GM19397 (cell line): Measurements from ENCODE around the gene PDE6H.

Experiments
- ATAC-seq: cut with Tn5 transposase; IDR thresholded peaks from one replicate; pipeline ENCODE4 v1.9.1; 2021; ENCODE audit warnings: mild to moderate bottlenecking, moderate library complexity; ENCODE audit not compliant: unreplicated experiment

Gene PDE6H

DNA sequence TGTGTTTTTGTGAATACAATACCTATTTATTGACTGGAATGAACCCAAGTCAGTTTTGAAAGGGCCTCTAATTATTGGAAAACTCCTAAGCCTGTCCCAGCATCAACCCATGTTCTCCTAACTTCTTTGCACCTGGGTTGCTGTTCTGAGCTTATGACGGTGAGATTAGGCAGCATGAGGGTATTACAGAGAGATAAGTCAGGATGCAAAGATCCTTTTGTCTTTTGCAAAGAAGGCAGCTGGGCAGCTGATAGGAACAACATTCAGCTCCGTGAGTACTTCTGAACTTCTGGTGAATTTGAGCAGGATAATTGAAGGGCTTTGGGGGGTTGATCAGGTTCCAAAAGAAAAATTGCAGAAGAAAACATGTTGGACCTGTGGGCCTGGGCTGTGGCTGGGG, at the start of gene PDE6H:
TSS of gene PDE6H (plus strand) at position 227 of the 400 bp plus-strand sequence. CDS start 4,971 bp downstream, outside the sequence.
- ATAC-seq: no peak

- no peak for ATAC-seq
These were observed 48.9 kb upstream of the PDE6H start for GRCh38 chr12:14923944-14924343.

GRCh38 chr12:14924541-14924940, 48.3 kb upstream of the PDE6H start:
- no peak for ATAC-seq

- ATAC-seq: no peak
These were observed 45.6 kb upstream of the PDE6H start for GRCh38 chr12:14927267-14927666.

DNA sequence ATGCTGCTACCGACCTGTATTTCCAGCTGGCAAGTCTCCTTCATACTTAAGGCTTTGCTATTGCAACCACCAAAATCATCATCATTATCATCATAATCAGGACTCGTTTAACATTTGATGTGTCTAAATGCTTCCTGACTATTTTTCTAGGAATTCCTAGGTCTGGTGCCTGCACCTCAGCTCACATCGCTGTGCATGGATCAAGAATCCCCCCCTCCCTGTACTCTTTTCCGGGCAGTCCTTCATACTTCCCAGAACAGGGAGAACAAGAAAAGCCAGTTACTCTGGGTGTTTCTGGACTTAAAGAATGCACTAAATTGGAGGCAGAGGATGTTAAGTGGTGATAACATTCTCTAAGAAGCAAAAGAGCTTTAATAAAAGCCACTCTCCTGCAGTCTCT, 43.9 kb upstream of the PDE6H start:
- no peak for ATAC-seq

- no peak for ATAC-seq
These were observed 42.5 kb upstream of the PDE6H start for GRCh38 chr12:14930299-14930698.

- no peak for ATAC-seq
These were observed 41.5 kb upstream of the PDE6H start for GRCh38 chr12:14931359-14931758.

DNA sequence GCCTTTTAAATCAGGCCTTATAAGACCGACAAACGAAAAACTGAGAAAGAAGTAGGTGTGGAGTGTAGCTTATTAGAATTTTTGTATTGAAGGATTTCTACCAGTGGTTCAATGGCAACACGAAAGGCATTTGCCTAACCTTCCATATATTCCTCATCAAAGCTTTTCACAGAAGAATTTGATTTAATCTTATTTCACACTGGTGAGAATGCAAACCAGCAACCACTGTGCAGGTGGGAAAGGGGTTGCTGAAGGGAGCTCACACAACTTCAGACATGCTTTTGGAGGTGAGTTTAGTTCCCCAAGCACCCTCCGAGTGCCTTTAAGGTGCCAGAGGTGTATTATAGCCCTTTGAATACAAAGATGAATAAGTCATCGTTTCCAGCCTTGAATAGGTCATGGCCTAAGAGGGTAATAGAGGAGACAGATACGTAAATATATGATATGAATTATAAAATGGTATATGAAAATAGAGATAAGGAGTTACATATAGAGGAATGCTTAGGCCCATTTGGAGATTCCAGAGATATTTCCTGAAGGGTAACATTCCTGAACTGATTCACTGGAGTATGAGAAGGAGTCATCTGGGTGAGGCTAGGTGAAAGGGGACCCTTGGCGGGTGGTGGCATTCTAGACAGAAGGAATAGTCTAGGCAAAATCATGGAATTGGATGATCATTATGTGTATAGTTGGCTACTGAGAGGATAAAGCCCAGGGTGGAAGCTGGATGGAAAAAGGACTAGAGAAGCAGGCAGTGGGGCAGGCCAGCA, 40.9 kb upstream of the PDE6H start:
- no peak for ATAC-seq

DNA sequence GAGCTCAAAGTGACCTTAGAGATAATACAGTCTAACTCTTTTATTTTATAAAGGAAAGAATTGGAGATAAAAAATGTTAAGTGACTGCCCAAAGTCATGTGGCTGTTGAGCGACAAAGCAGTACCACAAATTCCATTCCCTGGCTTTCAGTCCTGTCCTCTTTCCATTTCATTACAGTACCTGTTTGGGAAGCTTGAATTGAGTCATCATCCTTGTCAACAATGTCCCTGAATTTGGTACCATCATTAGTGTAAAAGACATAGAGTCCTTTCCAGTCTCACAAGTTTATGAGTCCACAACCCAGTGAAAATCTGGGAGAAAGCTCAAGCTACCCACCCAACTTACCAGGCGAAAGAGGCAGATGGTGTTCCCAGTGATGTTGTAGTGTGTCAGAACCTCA, 38.3 kb upstream of the PDE6H start:
- no peak for ATAC-seq

- ATAC-seq: no peak
These were observed 37.8 kb upstream of the PDE6H start for GRCh38 chr12:14935031-14935430.

GRCh38 chr12:14936224-14936861, 36.5 kb upstream of the PDE6H start:
- ATAC-seq: no peak

- no peak for ATAC-seq
These were observed 35.8 kb upstream of the PDE6H start for GRCh38 chr12:14937014-14937413.

DNA sequence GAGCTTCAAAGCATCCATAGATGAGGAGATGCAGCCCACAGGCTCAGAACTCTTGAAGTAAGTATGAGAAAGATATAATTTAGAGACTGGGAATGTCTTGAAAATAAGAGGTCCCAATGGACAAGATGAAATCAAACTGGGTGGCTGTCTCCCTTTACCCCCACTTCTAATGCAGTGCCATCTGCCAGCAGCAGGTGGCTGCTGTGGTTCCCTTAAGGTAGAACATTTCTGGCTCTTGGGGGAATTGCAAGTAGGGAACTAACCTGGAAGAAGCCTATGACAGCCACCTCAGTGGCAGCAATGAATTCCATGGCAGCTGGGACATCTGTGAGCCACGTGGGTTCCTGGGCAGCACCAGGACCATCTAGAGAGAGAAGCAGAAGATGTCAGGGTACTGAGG, 35.2 kb upstream of the PDE6H start:
- no peak for ATAC-seq

DNA sequence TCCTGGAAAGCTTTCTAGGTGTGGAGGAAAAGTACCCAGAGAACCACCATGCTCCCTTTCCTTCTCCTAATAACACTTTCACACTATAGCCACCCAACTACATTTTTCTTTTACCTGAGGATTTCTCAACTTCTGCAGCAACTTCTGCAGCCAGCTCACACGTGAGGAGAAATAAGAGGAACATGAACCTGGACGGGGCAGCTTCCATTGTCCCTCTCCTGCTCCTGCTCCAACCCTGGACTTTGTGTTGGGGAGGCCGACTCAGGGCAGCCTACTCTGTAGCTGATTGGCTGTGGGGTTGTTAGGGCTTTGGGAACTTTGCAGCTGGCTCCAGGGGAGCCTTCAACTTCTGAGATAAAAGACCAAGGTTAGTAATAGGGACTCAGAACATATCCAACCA, 34.5 kb upstream of the PDE6H start, which contains the start of gene ERP27:
TSS of gene ERP27 (minus strand) at position 237 of the 400 bp plus-strand sequence. CDS start at position 208, 29 bp downstream.
- ATAC-seq: no peak

- ATAC-seq: no peak
These were observed 31.5 kb upstream of the PDE6H start for GRCh38 chr12:14941369-14941768.

- ATAC-seq: no peak
These were observed 30.5 kb upstream of the PDE6H start for GRCh38 chr12:14942196-14942931.

GRCh38 chr12:14946162-14946561, 26.7 kb upstream of the PDE6H start:
- no peak for ATAC-seq

DNA sequence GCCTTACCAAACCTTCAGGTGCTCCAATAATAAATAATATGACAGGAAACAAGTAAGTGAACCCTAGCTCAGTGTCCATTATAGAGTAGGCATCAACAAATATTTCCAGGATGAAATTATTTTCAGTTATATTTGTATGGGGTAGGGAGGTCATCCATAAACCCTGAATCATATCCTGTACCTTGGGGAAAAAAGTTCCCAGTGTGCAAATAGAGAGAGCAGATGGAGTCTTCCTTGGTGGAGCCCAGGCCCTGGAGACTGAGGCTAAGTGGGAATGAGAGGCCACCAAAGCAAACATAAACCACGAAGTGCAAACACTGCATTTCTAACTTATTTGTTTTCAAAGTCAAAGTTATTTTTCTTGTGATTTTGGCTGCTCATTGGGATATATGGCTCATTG, 26.0 kb upstream of the PDE6H start:
- no peak for ATAC-seq

- peak; percentile 90 for ATAC-seq
These were observed 24.2 kb upstream of the PDE6H start for GRCh38 chr12:14948672-14949071.

DNA sequence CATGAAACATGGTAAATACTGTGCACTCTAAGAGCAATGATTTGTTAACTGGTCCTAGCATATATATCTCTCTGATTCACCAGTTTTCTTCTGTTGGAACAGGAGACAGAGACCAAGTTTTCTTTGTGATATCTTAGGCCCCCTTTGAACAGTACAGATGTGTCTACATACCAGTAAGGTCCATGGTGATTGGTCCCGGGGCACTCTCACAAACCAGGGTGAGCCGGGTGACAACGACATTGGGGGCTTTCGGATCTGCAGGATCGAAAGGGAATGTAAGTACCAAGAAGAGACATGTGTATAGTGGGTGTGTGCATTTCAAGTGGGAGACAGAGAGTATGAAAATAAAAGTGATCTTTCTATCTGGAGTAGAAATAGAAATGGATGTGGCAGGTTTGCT, 23.2 kb upstream of the PDE6H start:
- ATAC-seq: no peak

DNA sequence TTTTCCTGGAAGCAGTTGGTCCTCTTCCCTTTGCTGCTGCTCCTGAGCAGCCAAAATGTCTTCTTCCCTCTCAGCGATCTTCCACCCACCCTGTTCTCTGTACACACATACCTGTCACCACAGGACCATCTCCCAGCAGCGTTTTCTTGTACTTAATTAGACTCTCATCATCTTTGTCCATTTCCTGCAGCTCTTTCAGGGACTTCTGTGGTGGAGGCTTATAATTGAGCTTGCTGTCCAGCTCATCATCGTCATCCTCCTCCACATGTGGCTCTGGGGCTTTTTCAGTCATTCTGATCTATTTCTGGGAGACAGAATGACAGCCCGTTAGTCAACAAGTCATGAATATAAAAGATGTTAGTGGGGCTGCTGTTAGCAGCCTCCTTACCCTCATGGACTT, 22.4 kb upstream of the PDE6H start:
- ATAC-seq: no peak
